ENCODE results near the gene CHMP4A.
A peak's percentile ranks its signal among the peaks of the same experiment; 100 is the strongest.
"Not testable (repeated sequence)": the region's sequence is repeated elsewhere in the genome, so short reads cannot be mapped to it uniquely, and the experiment has no call there.

The CHMP4A gene

GRCh38 chr14:24224618-24225071, 11.4 kb upstream of the CHMP4A start:
- no peak for DNase-seq (ENCODE audit: low read depth)

- not testable (repeated sequence) for DNase-seq (ENCODE audit: low read depth)
Observed at GRCh38 chr14:24222987-24223386, 9.7 kb upstream of the CHMP4A start.

GRCh38 chr14:24219521-24219920, 6.2 kb upstream of the CHMP4A start:
- DNase-seq (ENCODE audit: low read depth) = no peak

GRCh38 chr14:24219080-24219479, 5.8 kb upstream of the CHMP4A start:
- no peak for DNase-seq (ENCODE audit: low read depth)

- not testable (repeated sequence) for DNase-seq (ENCODE audit: low read depth)
Observed at GRCh38 chr14:24216876-24217275, 3.6 kb upstream of the CHMP4A start.

- no peak for DNase-seq (ENCODE audit: low read depth)
Observed at GRCh38 chr14:24216345-24216699, 3.0 kb upstream of the CHMP4A start.

GRCh38 chr14:24215495-24216344, 2.4 kb upstream of the CHMP4A start, which contains the start of gene MDP1:
Gene MDP1, minus strand, starts transcription at chr14:24216066. Its CDS starts 111 bp downstream, at chr14:24215955.
- DNase-seq (ENCODE audit: low read depth) = peak; percentile 78

- DNase-seq (ENCODE audit: low read depth) = no peak
Observed at GRCh38 chr14:24213866-24214662, 776 bp upstream of the CHMP4A start.

- DNase-seq (ENCODE audit: low read depth) = no peak
Observed at GRCh38 chr14:24211311-24211710, 2.0 kb downstream of the CHMP4A start.

GRCh38 chr14:24207625-24208024, 5.7 kb downstream of the CHMP4A start:
- DNase-seq (ENCODE audit: low read depth) = no peak

- no peak for DNase-seq (ENCODE audit: low read depth)
Observed at GRCh38 chr14:24207104-24207551, 6.2 kb downstream of the CHMP4A start.

- no peak for DNase-seq (ENCODE audit: low read depth)
Observed at GRCh38 chr14:24206260-24207103, 6.8 kb downstream of the CHMP4A start.

GRCh38 chr14:24204163-24205146, 8.8 kb downstream of the CHMP4A start:
- no peak for DNase-seq (ENCODE audit: low read depth)

- DNase-seq (ENCODE audit: low read depth) = not testable (repeated sequence)
Observed at GRCh38 chr14:24203249-24203886, 9.9 kb downstream of the CHMP4A start.

- DNase-seq (ENCODE audit: low read depth) = not testable (repeated sequence)
Observed at GRCh38 chr14:24202538-24202937, 10.8 kb downstream of the CHMP4A start.

- DNase-seq (ENCODE audit: low read depth) = no peak
Observed at GRCh38 chr14:24198814-24199524, 14.3 kb downstream of the CHMP4A start.

- no peak for DNase-seq (ENCODE audit: low read depth)
Observed at GRCh38 chr14:24197056-24197450, 16.2 kb downstream of the CHMP4A start.

- no peak for DNase-seq (ENCODE audit: low read depth)
Observed at GRCh38 chr14:24196071-24197055, 16.9 kb downstream of the CHMP4A start.
